ENCODE measurements around the gene ADA.

Gene ADA

GRCh38 chr20:44643596-44644229 is 7.8 kb downstream of the ADA start:
- DNase-seq: peak; percentile 16

GRCh38 chr20:44643154-44643519 is 8.4 kb downstream of the ADA start:
- DNase-seq: no peak

- no peak for DNase-seq
These were observed 9.0 kb downstream of the ADA start for GRCh38 chr20:44642203-44643153.

GRCh38 chr20:44641325-44641724 is 10.2 kb downstream of the ADA start:
- no peak for DNase-seq

- DNase-seq: no peak
These were observed 11.0 kb downstream of the ADA start for GRCh38 chr20:44640522-44640921.

GRCh38 chr20:44637522-44638372 is 13.8 kb downstream of the ADA start:
- no peak for DNase-seq

- DNase-seq: no peak
These were observed 14.5 kb downstream of the ADA start for GRCh38 chr20:44637042-44637441.

- no peak for DNase-seq
These were observed 15.6 kb downstream of the ADA start for GRCh38 chr20:44635877-44636276.

GRCh38 chr20:44633872-44634600 is 17.5 kb downstream of the ADA start:
- DNase-seq: no peak

GRCh38 chr20:44633187-44633810 is 18.2 kb downstream of the ADA start:
- no peak for DNase-seq

- peak; percentile 63 for DNase-seq
These were observed 19.3 kb downstream of the ADA start for GRCh38 chr20:44632103-44632752.

- no peak for DNase-seq
These were observed 21.2 kb downstream of the ADA start for GRCh38 chr20:44630297-44630696.

GRCh38 chr20:44629542-44629941 is 22.0 kb downstream of the ADA start:
- DNase-seq: no peak

- DNase-seq: no peak
These were observed 22.5 kb downstream of the ADA start for GRCh38 chr20:44629017-44629385.

GRCh38 chr20:44627364-44628010 is 24.0 kb downstream of the ADA start:
- no peak for DNase-seq

- no peak for DNase-seq
These were observed 25.2 kb downstream of the ADA start for GRCh38 chr20:44626278-44626677.

- DNase-seq: no peak
These were observed 26.1 kb downstream of the ADA start for GRCh38 chr20:44625361-44625760.

- DNase-seq: no peak
These were observed 26.7 kb downstream of the ADA start for GRCh38 chr20:44624743-44625271.

GRCh38 chr20:44624152-44624551 is 27.3 kb downstream of the ADA start:
- DNase-seq: no peak

GRCh38 chr20:44622501-44623270 is 28.8 kb downstream of the ADA start:
- no peak for DNase-seq

Data from NCI-H82 (cell line).